ENCODE data around the gene ANLN. TPM values are rescaled to one million over a fixed set of nuclear protein-coding genes. Genes with fewer than 3 reads are reported as not detected.

ANLN gene
- total RNA-seq, 4 donors from 2014 or later, result 2.9 to 7.5 (median 6.0) TPM

GRCh38 chr7:36486336-36486735 is 96.7 kb downstream of the ANLN start:
- TF ChIP-seq, protein P1, sequence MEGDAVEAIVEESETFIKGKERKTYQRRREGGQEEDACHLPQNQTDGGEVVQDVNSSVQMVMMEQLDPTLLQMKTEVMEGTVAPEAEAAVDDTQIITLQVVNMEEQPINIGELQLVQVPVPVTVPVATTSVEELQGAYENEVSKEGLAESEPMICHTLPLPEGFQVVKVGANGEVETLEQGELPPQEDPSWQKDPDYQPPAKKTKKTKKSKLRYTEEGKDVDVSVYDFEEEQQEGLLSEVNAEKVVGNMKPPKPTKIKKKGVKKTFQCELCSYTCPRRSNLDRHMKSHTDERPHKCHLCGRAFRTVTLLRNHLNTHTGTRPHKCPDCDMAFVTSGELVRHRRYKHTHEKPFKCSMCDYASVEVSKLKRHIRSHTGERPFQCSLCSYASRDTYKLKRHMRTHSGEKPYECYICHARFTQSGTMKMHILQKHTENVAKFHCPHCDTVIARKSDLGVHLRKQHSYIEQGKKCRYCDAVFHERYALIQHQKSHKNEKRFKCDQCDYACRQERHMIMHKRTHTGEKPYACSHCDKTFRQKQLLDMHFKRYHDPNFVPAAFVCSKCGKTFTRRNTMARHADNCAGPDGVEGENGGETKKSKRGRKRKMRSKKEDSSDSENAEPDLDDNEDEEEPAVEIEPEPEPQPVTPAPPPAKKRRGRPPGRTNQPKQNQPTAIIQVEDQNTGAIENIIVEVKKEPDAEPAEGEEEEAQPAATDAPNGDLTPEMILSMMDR (IDR thresholded peaks at IDR 0.05; ENCODE audit: low read depth), result no peak

- TF ChIP-seq, protein P1 (IDR thresholded peaks at IDR 0.05; ENCODE audit: low read depth), result no peak
These were observed 98.2 kb downstream of the ANLN start for GRCh38 chr7:36487756-36488336.

GRCh38 chr7:36490419-36490830 is 100.8 kb downstream of the ANLN start:
- TF ChIP-seq, protein P1 (IDR thresholded peaks at IDR 0.05; ENCODE audit: low read depth), result no peak

GRCh38 chr7:36491317-36491716 is 101.7 kb downstream of the ANLN start:
- TF ChIP-seq, protein P1 (IDR thresholded peaks at IDR 0.05; ENCODE audit: low read depth), result no peak

GRCh38 chr7:36496576-36496975 is 106.9 kb downstream of the ANLN start:
- TF ChIP-seq, protein P1 (IDR thresholded peaks at IDR 0.05; ENCODE audit: low read depth), result no peak

- TF ChIP-seq, protein P1 (IDR thresholded peaks at IDR 0.05; ENCODE audit: low read depth), result no peak
These were observed 108.1 kb downstream of the ANLN start for GRCh38 chr7:36497775-36498174.

Other genes starting within 250 kb of the ANLN start
- 10 to 100 TPM; 22.2 to 57.3 (median 23.8) TPM for gene EEPD1, start 236.6 kb upstream of the ANLN start, total RNA-seq

All from subcutaneous adipose tissue (tissue), 4 donors.